ENCODE data around the gene ZNF273.

DNA sequence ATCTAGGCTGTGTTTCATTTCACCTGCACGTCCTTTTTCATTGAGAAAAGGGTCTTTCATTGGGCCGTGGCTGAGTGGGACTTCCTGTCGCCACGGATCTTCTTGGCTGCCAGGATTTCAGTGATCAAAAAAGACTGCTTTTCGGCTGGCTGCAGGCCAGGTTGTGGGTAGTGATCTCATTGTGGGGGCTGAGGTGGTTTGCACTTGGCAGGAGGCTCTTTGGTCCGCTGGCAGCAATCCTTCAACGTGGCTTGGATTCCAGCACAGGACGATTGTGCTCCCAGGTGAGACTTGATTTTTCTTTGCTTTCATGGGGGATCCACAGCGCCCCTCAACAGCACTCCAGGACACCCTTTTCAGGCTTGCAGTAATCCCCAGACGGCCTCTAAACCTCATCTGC lies 29.0 kb upstream of the ZNF273 start:
- TF ChIP-seq, protein P1, sequence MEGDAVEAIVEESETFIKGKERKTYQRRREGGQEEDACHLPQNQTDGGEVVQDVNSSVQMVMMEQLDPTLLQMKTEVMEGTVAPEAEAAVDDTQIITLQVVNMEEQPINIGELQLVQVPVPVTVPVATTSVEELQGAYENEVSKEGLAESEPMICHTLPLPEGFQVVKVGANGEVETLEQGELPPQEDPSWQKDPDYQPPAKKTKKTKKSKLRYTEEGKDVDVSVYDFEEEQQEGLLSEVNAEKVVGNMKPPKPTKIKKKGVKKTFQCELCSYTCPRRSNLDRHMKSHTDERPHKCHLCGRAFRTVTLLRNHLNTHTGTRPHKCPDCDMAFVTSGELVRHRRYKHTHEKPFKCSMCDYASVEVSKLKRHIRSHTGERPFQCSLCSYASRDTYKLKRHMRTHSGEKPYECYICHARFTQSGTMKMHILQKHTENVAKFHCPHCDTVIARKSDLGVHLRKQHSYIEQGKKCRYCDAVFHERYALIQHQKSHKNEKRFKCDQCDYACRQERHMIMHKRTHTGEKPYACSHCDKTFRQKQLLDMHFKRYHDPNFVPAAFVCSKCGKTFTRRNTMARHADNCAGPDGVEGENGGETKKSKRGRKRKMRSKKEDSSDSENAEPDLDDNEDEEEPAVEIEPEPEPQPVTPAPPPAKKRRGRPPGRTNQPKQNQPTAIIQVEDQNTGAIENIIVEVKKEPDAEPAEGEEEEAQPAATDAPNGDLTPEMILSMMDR (IDR thresholded peaks at IDR 0.05) = no peak
- TF ChIP-seq POLR2AphosphoS5 (IDR thresholded peaks at IDR 0.05) (no peak), EP300 (IDR thresholded peaks at IDR 0.05) (no peak), POLR2A (IDR thresholded peaks at IDR 0.05) (no peak)

Measured in suprapubic skin (tissue), 4 donors.